ENCODE data around the gene TENM3.

GRCh38 chr4:182291597-182292270 is 48.5 kb downstream of the TENM3 start:
- TF ChIP-seq, protein P1, sequence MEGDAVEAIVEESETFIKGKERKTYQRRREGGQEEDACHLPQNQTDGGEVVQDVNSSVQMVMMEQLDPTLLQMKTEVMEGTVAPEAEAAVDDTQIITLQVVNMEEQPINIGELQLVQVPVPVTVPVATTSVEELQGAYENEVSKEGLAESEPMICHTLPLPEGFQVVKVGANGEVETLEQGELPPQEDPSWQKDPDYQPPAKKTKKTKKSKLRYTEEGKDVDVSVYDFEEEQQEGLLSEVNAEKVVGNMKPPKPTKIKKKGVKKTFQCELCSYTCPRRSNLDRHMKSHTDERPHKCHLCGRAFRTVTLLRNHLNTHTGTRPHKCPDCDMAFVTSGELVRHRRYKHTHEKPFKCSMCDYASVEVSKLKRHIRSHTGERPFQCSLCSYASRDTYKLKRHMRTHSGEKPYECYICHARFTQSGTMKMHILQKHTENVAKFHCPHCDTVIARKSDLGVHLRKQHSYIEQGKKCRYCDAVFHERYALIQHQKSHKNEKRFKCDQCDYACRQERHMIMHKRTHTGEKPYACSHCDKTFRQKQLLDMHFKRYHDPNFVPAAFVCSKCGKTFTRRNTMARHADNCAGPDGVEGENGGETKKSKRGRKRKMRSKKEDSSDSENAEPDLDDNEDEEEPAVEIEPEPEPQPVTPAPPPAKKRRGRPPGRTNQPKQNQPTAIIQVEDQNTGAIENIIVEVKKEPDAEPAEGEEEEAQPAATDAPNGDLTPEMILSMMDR (IDR thresholded peaks at IDR 0.05 in 2 of 3, conservative IDR thresholded peaks at IDR 0.05 in 1 of 3; ENCODE audit: control insufficient read depth in 2 of 3, extremely low read depth in 1 of 3, insufficient read depth in 1 of 3, low read depth in 3 of 3, low read length in 3 of 3), result no peak
- TF ChIP-seq, protein P2, sequence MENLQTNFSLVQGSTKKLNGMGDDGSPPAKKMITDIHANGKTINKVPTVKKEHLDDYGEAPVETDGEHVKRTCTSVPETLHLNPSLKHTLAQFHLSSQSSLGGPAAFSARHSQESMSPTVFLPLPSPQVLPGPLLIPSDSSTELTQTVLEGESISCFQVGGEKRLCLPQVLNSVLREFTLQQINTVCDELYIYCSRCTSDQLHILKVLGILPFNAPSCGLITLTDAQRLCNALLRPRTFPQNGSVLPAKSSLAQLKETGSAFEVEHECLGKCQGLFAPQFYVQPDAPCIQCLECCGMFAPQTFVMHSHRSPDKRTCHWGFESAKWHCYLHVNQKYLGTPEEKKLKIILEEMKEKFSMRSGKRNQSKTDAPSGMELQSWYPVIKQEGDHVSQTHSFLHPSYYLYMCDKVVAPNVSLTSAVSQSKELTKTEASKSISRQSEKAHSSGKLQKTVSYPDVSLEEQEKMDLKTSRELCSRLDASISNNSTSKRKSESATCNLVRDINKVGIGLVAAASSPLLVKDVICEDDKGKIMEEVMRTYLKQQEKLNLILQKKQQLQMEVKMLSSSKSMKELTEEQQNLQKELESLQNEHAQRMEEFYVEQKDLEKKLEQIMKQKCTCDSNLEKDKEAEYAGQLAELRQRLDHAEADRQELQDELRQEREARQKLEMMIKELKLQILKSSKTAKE (IDR thresholded peaks at IDR 0.05; ENCODE audit: low read depth, poor library complexity, severe bottlenecking), result no peak
- TF ChIP-seq POLR2AphosphoS5 (IDR thresholded peaks at IDR 0.05; ENCODE audit: low read length) (no peak), SPI1 (IDR thresholded peaks at IDR 0.05; ENCODE audit: borderline replicate concordance, insufficient read depth, low read depth, low read length) (no peak), FOXM1 (IDR thresholded peaks at IDR 0.05; ENCODE audit: low read depth, low read length) (no peak)
- TF ChIP-seq, protein P3, sequence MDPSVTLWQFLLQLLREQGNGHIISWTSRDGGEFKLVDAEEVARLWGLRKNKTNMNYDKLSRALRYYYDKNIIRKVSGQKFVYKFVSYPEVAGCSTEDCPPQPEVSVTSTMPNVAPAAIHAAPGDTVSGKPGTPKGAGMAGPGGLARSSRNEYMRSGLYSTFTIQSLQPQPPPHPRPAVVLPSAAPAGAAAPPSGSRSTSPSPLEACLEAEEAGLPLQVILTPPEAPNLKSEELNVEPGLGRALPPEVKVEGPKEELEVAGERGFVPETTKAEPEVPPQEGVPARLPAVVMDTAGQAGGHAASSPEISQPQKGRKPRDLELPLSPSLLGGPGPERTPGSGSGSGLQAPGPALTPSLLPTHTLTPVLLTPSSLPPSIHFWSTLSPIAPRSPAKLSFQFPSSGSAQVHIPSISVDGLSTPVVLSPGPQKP (IDR thresholded peaks at IDR 0.05; ENCODE audit: low read depth, low read length), result no peak

All from GM12878 (cell line).